A549 (cell line): ENCODE measurements around the gene CYP24A1.

Experiments used
- ELK1 ChIP-seq: fragments of 150-350 bp; IDR thresholded peaks from 2 replicates; pipeline ENCODE4 v1.6.1; 2014; ENCODE audit warnings: low read depth, mild to moderate bottlenecking, low read length
- POLR2A ChIP-seq: IDR thresholded peaks from 2 replicates; pipeline ENCODE4 v1.6.1; 2012; ENCODE audit warnings: mild to moderate bottlenecking, low read length
- RAD21 ChIP-seq, 2 experiments: fragments of >200 bp in 1 of 2; sonication (Bioruptor Twin) in 1 of 2; formaldehyde crosslinking in 1 of 2; IDR thresholded peaks in 1 of 2; conservative IDR thresholded peaks in 1 of 2; 2 replicates in 1 of 2; 3 replicates in 1 of 2; pipeline ENCODE4 v1.6.1; 2012 to 2018; ENCODE audit warnings: inconsistent platforms in 1 of 2
- TF ChIP-seq, protein P1 (sequence below): fragments of >200 bp; sonication (Bioruptor Twin); formaldehyde crosslinking; IDR thresholded peaks from 3 replicates; pipeline ENCODE4 v1.5.1; 2016

DNA sequence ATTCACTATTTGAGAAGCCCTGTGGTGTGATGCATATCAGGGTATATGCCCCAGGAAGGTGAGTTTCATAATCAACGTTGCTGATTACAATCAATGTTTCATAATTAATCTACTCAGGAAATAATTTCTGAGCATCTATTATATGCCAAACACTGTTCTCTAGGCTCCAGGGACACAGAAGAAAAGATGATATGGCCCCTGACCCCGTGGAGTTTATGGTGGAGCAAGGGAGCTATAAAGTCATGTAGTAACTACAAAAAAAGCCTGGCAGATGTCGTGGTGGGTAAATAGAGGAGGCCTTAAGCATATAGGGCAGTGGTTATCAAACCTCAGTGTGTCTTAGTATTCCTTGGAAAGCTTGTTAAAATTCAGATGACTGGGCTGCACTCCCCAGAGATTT, 63.3 kb downstream of the CYP24A1 start:
- no peak for TF ChIP-seq POLR2A
- TF ChIP-seq ELK1 = no peak
- TF ChIP-seq, protein P1, sequence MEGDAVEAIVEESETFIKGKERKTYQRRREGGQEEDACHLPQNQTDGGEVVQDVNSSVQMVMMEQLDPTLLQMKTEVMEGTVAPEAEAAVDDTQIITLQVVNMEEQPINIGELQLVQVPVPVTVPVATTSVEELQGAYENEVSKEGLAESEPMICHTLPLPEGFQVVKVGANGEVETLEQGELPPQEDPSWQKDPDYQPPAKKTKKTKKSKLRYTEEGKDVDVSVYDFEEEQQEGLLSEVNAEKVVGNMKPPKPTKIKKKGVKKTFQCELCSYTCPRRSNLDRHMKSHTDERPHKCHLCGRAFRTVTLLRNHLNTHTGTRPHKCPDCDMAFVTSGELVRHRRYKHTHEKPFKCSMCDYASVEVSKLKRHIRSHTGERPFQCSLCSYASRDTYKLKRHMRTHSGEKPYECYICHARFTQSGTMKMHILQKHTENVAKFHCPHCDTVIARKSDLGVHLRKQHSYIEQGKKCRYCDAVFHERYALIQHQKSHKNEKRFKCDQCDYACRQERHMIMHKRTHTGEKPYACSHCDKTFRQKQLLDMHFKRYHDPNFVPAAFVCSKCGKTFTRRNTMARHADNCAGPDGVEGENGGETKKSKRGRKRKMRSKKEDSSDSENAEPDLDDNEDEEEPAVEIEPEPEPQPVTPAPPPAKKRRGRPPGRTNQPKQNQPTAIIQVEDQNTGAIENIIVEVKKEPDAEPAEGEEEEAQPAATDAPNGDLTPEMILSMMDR = no peak
- TF ChIP-seq RAD21 (conservative IDR thresholded peaks at IDR 0.05 in 1 of 2, IDR thresholded peaks at IDR 0.05 in 1 of 2) = no peak
